ENCODE data around the gene SYNE2.
"Not testable (repeated sequence)": the region's sequence is repeated elsewhere in the genome, so short reads cannot be mapped to it uniquely, and the experiment has no call there.

GRCh38 chr14:63870753-63871037, 17.9 kb downstream of the SYNE2 start:
- TF ChIP-seq EZH2 (IDR thresholded peaks at IDR 0.05); POLR2AphosphoS5 (IDR thresholded peaks at IDR 0.05; ENCODE audit: borderline replicate concordance, low read depth, low read length); FOXP2 (optimal IDR thresholded peaks at IDR 0.05; ENCODE audit: control extremely low read depth, extremely low read length, insufficient read depth): not testable (repeated sequence)
